Esophagus (tissue), 2 donors: ENCODE measurements around the gene DNAJC6. TPM values are rescaled to one million over a fixed set of nuclear protein-coding genes. Genes with fewer than 3 reads are reported as not detected.

Source experiments
- H3K27ac ChIP-seq, 2 donors: one replicate each; pipeline ENCODE4 v1.5.1; 2013; ENCODE audit warnings: low read depth in 2 of 2, mild to moderate bottlenecking in 2 of 2, inconsistent platforms in 1 of 2, low read length in 1 of 2, moderate library complexity in 1 of 2
- H3K27me3 ChIP-seq, 2 donors: one replicate each; pipeline ENCODE4 v1.6.1; 2013; ENCODE audit warnings: low read length in 2 of 2, control low read depth in 1 of 2, mild to moderate bottlenecking in 1 of 2; ENCODE audit not compliant: insufficient read depth in 2 of 2, control insufficient read depth in 1 of 2
- H3K36me3 ChIP-seq, 2 donors: one replicate each; pipeline ENCODE4 v1.6.1; 2013; ENCODE audit warnings: low read length in 1 of 2; ENCODE audit not compliant: control insufficient read depth in 2 of 2, insufficient read depth in 2 of 2
- H3K4me1 ChIP-seq, 2 donors: one replicate each; pipeline ENCODE4 v1.6.1; 2013; ENCODE audit warnings: low read length in 1 of 2; ENCODE audit not compliant: control insufficient read depth in 2 of 2, insufficient read depth in 2 of 2
- H3K4me3 ChIP-seq, 2 donors: one replicate each; pipeline ENCODE4 v1.5.1; 2013; ENCODE audit warnings: low read length in 2 of 2, mild to moderate bottlenecking in 2 of 2, low read depth in 1 of 2, moderate library complexity in 1 of 2
- H3K9me3 ChIP-seq, 2 donors: one replicate each; pipeline ENCODE4 v1.6.1; 2013; ENCODE audit warnings: mild to moderate bottlenecking in 2 of 2, low read depth in 1 of 2, low read length in 1 of 2, moderate library complexity in 1 of 2; ENCODE audit not compliant: control insufficient read depth in 2 of 2, insufficient read depth in 1 of 2
- WGBS, 2 donors: extraction: QIAGEN DNeasy Blood & Tissue Kit; methylation state at CpG; one replicate each; pipeline ENCODE4 v1.1.7; 2013; 5-methylcytosine and 5-hydroxymethylcytosine counted together
- polyA plus RNA-seq, 2 donors: library from polyadenylated mRNA; stranded (reverse); fragments of 200-250 nt; gene quantifications; one replicate each; pipeline ENCODE4 v1.2.3, GENCODE V29; 2013
- donor health status: healthy with polysubstance abuse.
- donor health status: Bipolar disorder and iron deficiency.

DNAJC6 gene
- polyA plus RNA-seq, 2 donors, result 0.06 to 0.13 TPM

DNA sequence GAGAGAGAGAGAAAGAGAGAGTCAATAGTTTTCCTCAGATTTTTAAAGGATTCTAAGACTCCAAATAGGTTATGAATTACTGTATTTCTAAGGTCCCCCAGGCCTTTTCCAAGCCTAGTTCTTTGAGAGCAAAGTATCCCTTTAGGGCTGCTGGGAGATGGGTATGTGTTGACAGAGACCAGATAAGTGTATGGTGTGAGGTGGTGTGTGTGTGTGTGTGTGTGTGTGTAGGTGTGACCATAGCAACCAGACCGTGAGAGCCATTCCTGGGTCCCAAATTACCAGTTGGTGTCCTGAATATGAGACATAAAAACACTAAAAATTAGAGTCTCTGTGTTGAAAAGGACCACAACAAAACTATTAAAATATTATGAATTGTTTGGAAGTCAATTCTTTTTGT, 41.7 kb upstream of the DNAJC6 start:
- H3K27me3 ChIP-seq, result no peaks in the 10 kb centered on the region
- 82 to 95% methylated on average over 1 of the region's 1 CpG for WGBS, 2 donors
- H3K4me3 ChIP-seq, result no peak overlapping the region
- H3K27ac ChIP-seq, result no peak overlapping the region
- H3K36me3 ChIP-seq, result no peaks in the 10 kb centered on the region
- peaks cover 5% of the 10 kb centered on the region in 2 donors for H3K4me1 ChIP-seq
- no peaks in the 10 kb centered on the region for H3K9me3 ChIP-seq

DNA sequence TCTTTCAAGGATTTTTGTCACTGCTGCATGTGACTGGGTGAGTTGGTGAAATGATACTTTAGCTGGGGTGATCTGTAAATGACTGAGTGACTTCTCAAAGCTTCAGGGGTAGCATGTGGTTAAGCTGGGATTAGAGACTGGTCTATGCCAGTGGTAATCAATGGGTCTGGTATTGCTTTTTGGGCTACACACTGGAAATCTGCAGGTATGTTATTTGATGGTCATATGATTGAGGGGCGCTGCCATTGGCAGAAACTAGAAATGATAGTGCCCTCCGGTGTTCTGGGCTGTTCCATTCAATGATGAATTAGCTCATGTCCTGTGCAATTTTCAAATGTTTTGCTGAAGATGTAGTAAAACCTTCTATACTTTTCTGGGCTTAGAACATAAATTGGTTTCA, 39.7 kb upstream of the DNAJC6 start:
- H3K9me3 ChIP-seq, result no peaks in the 10 kb centered on the region
- 81 to 95% methylated on average over 2 of the region's 2 CpGs for WGBS, 2 donors
- H3K4me3 ChIP-seq, result no peak overlapping the region
- no peaks in the 10 kb centered on the region for H3K36me3 ChIP-seq
- no peak overlapping the region for H3K27ac ChIP-seq
- H3K27me3 ChIP-seq, result no peaks in the 10 kb centered on the region
- peaks cover 5% of the 10 kb centered on the region in 2 donors for H3K4me1 ChIP-seq

DNA sequence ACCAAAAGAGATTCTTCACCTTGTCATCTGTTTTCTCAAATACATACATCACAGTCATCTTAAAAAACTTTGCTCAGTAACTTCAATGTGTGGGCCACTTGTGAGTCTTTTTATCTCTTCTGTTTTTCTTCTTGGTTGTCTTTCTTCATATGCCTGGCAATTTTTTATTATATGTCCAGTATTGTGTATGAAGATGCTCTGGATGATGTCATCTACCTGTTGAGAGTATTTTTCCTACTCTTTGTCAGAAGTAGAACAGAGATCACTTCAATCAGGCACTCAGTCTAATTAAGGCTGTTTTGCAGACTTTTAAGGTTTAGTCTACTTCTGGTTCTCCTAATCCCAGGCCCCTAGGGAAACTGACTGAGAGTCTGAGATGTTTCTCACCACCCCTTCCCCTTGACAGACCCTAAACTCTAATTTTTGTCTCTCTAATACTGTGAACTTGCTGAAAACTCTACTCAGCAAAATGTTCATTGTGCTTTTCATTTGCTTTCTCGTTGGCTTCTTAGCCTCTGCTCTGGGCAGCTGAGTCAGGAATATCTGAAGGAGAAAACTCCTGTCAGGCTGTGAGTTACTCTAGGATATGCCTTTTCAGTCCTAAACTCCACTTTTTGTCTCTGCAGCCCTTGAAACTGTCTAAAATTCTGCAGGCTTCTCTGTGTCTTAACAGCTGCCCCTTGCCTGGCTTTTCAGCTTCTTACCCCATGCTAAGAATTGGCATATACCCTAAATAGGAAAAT, 33.0 kb upstream of the DNAJC6 start:
- WGBS, 2 donors, result 62 to 65% methylated on average over 1 of the region's 1 CpG
- H3K27ac ChIP-seq, result no peak overlapping the region
- no peak overlapping the region for H3K4me3 ChIP-seq
- H3K9me3 ChIP-seq, result no peaks in the 10 kb centered on the region
- H3K4me1 ChIP-seq, result no peaks in the 10 kb centered on the region
- no peaks in the 10 kb centered on the region for H3K27me3 ChIP-seq
- H3K36me3 ChIP-seq, result no peaks in the 10 kb centered on the region

DNA sequence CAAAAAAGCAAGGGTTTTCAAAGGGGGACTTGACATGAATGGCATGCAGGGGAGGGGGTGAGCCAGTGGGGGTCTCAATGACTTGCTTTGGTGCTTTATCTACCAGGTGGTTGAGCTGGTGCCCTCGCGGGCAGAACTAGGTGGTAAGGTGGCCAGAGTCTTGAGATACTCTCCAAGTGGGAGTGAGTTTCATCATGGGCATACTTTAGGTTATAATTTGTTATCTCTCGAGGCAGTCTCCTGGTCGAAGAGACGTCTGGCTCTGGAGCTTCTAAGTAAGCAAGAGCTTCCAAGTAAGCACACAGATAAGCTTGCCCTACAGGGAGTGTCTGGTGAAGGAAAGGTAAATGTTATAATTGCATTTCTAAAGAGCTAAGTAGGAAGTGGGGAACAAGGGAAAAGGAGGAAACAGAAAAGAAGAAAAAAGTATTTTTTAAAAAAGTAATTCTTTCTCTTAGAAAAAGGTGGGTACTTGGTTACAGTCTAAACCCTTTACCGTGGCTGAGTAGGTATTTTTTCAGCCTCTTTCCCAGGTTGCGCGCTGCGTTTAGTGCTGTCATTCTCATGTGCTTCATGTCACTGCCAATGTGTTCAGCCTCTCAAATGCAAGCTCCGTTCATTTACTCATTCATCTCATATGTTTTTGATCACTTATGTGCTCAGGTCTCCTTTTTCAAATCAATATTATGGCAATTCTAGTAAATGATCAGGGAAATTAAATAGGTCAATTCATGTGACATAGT, 31.6 kb upstream of the DNAJC6 start:
- no peaks in the 10 kb centered on the region for H3K9me3 ChIP-seq
- no peaks in the 10 kb centered on the region for H3K36me3 ChIP-seq
- no peak overlapping the region for H3K27ac ChIP-seq
- H3K4me3 ChIP-seq, result no peak overlapping the region
- no peaks in the 10 kb centered on the region for H3K27me3 ChIP-seq
- 61 to 69% methylated on average over 10 of the region's 10 CpGs for WGBS, 2 donors
- H3K4me1 ChIP-seq, result no peaks in the 10 kb centered on the region

DNA sequence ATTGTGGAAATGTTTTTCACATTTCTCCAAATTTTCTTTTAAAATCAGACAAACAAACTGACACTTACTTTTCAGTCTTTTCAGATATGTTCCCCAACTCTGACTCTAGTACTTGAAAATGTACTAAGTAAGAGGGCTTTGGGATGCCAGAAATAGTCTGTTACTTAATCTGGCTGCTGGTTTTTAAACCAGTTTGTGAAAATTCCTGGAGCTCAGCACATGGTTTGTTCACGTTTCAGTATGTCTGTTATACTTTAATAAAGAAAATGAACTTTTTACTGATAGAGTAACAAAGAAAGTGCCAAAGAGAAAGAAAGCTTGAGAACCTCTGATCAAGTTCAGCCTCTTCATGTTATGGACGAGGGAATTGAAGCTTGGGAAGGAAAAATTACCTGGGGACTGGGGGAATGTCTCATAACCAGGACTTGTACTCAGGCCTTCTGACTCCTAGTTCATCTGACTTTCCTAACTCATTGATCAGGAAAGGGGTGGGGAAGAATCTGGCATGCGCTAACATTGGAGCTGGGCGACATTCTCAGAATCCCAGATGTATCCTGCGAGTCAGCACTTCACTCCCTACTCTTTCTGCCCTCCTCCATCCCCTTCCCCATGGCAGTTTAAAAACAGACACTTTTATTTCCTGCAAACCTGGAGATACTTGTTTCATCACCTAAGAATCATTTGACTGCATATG, 30.8 kb upstream of the DNAJC6 start:
- no peaks in the 10 kb centered on the region for H3K9me3 ChIP-seq
- H3K4me3 ChIP-seq, result no peak overlapping the region
- WGBS, 2 donors, result 50 to 53% methylated on average over 5 of the region's 5 CpGs
- H3K27ac ChIP-seq, result no peak overlapping the region
- H3K36me3 ChIP-seq, result no peaks in the 10 kb centered on the region
- H3K27me3 ChIP-seq, result no peaks in the 10 kb centered on the region
- no peaks in the 10 kb centered on the region for H3K4me1 ChIP-seq

DNA sequence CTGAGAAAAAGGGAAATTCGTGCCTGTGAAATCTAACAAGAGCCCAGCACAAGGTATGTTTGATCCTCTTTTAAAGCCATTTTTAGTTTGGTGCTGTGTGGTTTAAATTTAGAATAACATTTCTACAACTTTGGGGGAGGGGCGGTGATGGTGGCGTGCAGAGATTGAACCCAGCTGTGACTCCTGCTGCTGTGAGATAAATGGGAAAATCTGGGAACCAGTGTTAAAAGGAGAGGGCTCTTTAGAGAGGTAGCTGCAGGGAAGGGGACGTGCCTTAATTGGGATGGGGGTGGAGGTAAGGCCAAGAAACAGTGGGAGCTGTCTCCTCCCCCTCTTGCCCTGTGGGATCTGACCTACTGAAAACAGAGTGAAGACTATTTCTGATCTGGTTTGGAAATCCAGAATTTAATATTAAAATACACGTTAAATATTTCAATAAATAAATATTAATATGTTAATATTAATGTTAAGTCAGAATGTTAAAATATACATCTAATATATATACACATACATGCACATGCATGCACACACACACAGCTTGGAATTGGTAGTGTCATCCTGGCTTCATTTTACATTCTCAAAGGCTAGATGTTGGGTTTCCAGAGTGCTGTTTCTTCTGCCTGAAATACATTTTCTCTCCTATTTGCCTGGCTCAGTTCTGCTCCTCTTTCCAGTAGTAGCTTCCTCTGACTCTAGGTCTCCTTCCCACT, 30.1 kb upstream of the DNAJC6 start:
- no peaks in the 10 kb centered on the region for H3K4me1 ChIP-seq
- H3K4me3 ChIP-seq, result no peak overlapping the region
- no peak overlapping the region for H3K27ac ChIP-seq
- no peaks in the 10 kb centered on the region for H3K36me3 ChIP-seq
- 45 to 50% methylated on average over 5 of the region's 5 CpGs for WGBS, 2 donors
- H3K9me3 ChIP-seq, result no peaks in the 10 kb centered on the region
- H3K27me3 ChIP-seq, result no peaks in the 10 kb centered on the region

DNA sequence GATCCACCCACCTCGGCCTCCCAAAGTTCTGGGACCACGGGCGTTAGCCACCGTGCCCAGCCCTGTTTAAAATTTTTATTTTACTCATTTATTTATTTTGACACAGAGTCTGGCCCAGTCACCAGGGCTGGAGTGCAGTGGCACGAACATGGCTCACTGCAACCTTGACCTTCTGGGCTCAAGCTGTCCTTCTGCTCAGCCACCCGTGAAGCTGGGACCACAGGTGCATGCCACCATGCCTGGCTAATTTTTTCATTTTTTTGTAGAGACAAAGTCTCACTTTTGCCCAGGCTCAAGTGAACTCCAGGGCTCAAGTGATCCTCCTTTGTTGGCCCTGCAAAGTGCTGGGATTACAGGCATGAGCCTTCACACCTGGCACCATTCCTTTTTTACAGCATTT, 27.5 kb upstream of the DNAJC6 start:
- 77 to 84% methylated on average over 6 of the region's 6 CpGs for WGBS, 2 donors
- Histone ChIP-seq H3K27me3 (no peaks in the 10 kb centered on the region), H3K4me3 (no peak overlapping the region), H3K4me1 (no peaks in the 10 kb centered on the region), H3K27ac (no peak overlapping the region), H3K9me3 (no peaks in the 10 kb centered on the region), H3K36me3 (no peaks in the 10 kb centered on the region)

DNA sequence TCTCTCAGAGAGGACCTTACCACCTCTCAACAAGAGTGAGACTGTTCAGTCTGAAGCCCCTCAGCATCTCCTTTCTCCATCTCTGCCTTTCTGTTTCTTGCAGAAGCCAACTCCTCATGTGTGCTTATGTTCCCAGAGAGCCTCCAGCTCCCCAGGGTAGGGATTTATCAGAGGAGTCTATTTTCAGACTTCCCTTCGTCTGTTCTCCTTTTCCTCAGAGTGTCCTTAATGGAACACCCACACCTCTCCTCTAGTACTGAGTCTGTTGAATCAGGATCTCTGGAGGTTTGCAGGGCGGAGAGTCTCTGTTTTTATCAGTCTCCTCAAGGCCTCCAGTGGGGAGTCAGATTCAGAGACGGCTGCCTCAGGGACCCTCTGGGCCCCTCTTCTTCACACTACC, 25.1 kb upstream of the DNAJC6 start:
- Histone ChIP-seq H3K4me1 (no peaks in the 10 kb centered on the region), H3K9me3 (no peaks in the 10 kb centered on the region), H3K27me3 (no peaks in the 10 kb centered on the region), H3K4me3 (no peak overlapping the region), H3K36me3 (no peaks in the 10 kb centered on the region), H3K27ac (no peak overlapping the region)
- 78 to 85% methylated on average over 3 of the region's 3 CpGs for WGBS, 2 donors

DNA sequence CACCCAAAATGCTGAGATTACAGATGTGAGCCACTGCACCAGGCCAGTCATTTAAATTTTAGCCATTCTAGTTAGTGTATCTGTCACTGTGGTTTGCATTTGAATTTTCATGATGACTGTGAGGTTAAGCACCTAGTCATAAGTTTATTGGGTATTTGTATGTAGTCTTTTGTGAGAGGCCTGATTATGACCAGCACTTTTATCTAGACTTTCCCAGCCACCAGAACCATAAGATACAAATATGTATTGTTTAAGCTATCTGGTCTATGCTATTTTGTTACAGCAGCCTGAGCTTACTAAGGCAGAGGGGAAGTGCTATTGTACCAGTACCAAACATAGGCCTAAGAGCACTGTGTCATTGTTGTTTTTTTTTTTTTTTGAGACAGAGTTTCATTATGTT, 19.9 kb upstream of the DNAJC6 start:
- H3K27ac ChIP-seq, result no peak overlapping the region
- H3K9me3 ChIP-seq, result no peaks in the 10 kb centered on the region
- no peaks in the 10 kb centered on the region for H3K27me3 ChIP-seq
- no peak overlapping the region for H3K4me3 ChIP-seq
- H3K36me3 ChIP-seq, result no peaks in the 10 kb centered on the region
- no peaks in the 10 kb centered on the region for H3K4me1 ChIP-seq
